Keratinocyte (primary cell): ENCODE measurements around the gene CTNNA3. TPM values are rescaled to one million over a fixed set of nuclear protein-coding genes. Genes with fewer than 3 reads are reported as not detected.

Source experiments
- DNase-seq: peaks from one replicate; pipeline ENCODE4 v3.0.0-alpha.2; 2011; ENCODE audit warnings: low read depth, missing footprints, low spot score
- FAIRE-seq: peaks from 2 replicates; lab custom pipeline; 2011; peaks lifted over from hg19 to GRCh38; lab: Jason Lieb, UNC
- H2AFZ ChIP-seq: 2 replicates; pipeline ENCODE4 v1.6.0; 2012; ENCODE audit warnings: low read length, control low read depth, inconsistent platforms; ENCODE audit not compliant: control insufficient read depth
- H3K27ac ChIP-seq: 2 replicates; pipeline ENCODE4 v1.5.1; 2011; ENCODE audit warnings: low read length; ENCODE audit not compliant: control insufficient read depth, insufficient read depth
- H3K27me3 ChIP-seq: 3 replicates; pipeline ENCODE4 v1.6.0; 2011; ENCODE audit warnings: low read length; ENCODE audit not compliant: control insufficient read depth, insufficient read depth; ENCODE audit errors: extremely low read depth
- H3K36me3 ChIP-seq, 2 experiments: 2 replicates in 1 of 2; 3 replicates in 1 of 2; pipeline ENCODE4 v1.5.1; 2011; ENCODE audit warnings: low read length in 2 of 2, mild to moderate bottlenecking in 1 of 2; ENCODE audit not compliant: control insufficient read depth in 2 of 2, insufficient read depth in 2 of 2; ENCODE audit errors: extremely low read depth in 1 of 2
- H3K4me1 ChIP-seq: 3 replicates; pipeline ENCODE4 v1.5.1; 2011; ENCODE audit warnings: low read length; ENCODE audit not compliant: control insufficient read depth, insufficient read depth; ENCODE audit errors: extremely low read depth
- H3K4me2 ChIP-seq: 3 replicates; pipeline ENCODE4 v1.6.0; 2011; ENCODE audit warnings: low read depth, low read length; ENCODE audit not compliant: control insufficient read depth, insufficient read depth; ENCODE audit errors: extremely low read depth
- H3K4me3 ChIP-seq, 3 experiments: fragments of 200-600 bp in 1 of 3; sonication (generic) in 1 of 3; 2 replicates in 2 of 3; 3 replicates in 1 of 3; pipeline ENCODE4 v1.5.1; 2011 to 2016; ENCODE audit warnings: low read length in 3 of 3, mild to moderate bottlenecking in 3 of 3, control low read depth in 2 of 3, inconsistent platforms in 1 of 3, low read depth in 1 of 3, mixed read lengths in 1 of 3, mixed run types in 1 of 3, moderate library complexity in 1 of 3; ENCODE audit not compliant: control insufficient read depth in 2 of 3, insufficient read depth in 2 of 3; ENCODE audit errors: extremely low read depth in 1 of 3
- H3K79me2 ChIP-seq: 2 replicates; pipeline ENCODE4 v1.6.0; 2012; ENCODE audit warnings: low read length; ENCODE audit not compliant: control insufficient read depth, insufficient read depth
- H3K9ac ChIP-seq: 3 replicates; pipeline ENCODE4 v1.6.0; 2011; ENCODE audit warnings: low read length; ENCODE audit not compliant: control insufficient read depth, insufficient read depth; ENCODE audit errors: extremely low read depth
- H3K9me1 ChIP-seq: 3 replicates; pipeline ENCODE4 v1.6.0; 2011; ENCODE audit warnings: low read length; ENCODE audit not compliant: control insufficient read depth, insufficient read depth; ENCODE audit errors: extremely low read depth
- H3K9me3 ChIP-seq: 2 replicates; pipeline ENCODE4 v1.5.1; 2012; ENCODE audit warnings: low read depth, low read length; ENCODE audit not compliant: control insufficient read depth
- H4K20me1 ChIP-seq: 3 replicates; pipeline ENCODE4 v1.6.0; 2011; ENCODE audit warnings: low read length; ENCODE audit not compliant: control insufficient read depth, insufficient read depth; ENCODE audit errors: extremely low read depth
- EZH2 ChIP-seq: IDR thresholded peaks from one replicate; pipeline ENCODE4 v1.6.1; 2012; ENCODE audit warnings: inconsistent platforms, mild to moderate bottlenecking, low read length, moderate library complexity
- dilution Hi-C: fragments of 300-500 bp; cut with MboI; formaldehyde crosslinking; loops from one replicate; pipeline ENCODE4 v1.7.0; 2020; ENCODE audit warnings: low sequenced_read_pairs; ENCODE audit not compliant: extremely low pct_ligation_motif_present
- polyA plus RNA-seq, 5 experiments: library from polyadenylated mRNA; depleted of rRNA in 3 of 5; stranded (reverse) in 3 of 5; stranded (forward) in 1 of 5; unstranded in 1 of 5; fragments of >200 nt; gene quantifications; 1 replicate in 1 of 5; 2 replicates in 3 of 5; 3 replicates in 1 of 5; pipeline versions ENCODE4 v1.2.1 to v1.2.3, GENCODE V29; 2011 to 2012; ENCODE audit warnings: missing spikeins in 2 of 5, low read depth in 1 of 5, low replicate concordance in 1 of 5
- TF ChIP-seq, protein P1 (sequence below), 3 experiments: IDR thresholded peaks in 1 of 3; conservative IDR thresholded peaks in 1 of 3; optimal IDR thresholded peaks in 1 of 3; 2 replicates in 2 of 3; 3 replicates in 1 of 3; pipeline versions ENCODE3 to v1.5.1; 2011; ENCODE audit warnings: low read length in 3 of 3, mild to moderate bottlenecking in 3 of 3, moderate library complexity in 2 of 3, control low read depth in 1 of 3, inconsistent platforms in 1 of 3; ENCODE audit not compliant: insufficient read depth in 2 of 3; ENCODE audit errors: extremely low read depth in 1 of 3

The CTNNA3 gene
- polyA plus RNA-seq, 1 donor (not counting 4 experiments of a cell fraction or from before 2014, with no cell fraction given), result 0.01 TPM

DNA sequence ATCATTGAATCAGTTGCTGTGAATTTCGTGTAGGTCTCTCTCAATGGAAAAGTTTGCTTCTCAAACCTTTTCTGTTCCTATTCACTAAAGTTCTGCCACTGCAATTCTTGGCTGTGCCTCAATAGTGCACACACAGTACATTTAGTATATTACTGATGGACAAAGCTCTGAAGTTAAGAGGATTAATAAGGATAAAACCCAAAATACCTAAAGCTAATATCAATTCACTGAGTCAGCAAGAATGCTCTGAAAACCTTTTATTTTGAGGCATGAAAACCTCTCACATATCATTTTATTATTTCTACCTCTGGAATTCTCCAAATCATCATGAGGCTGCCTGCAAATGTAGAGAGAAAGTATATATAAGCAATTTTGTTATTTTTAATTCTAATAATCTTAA lies 1403.5 kb downstream of the CTNNA3 start:
- FAIRE-seq (no peak), DNase-seq (no peak)
- no peaks in the 10 kb centered on the region for H3K79me2 ChIP-seq
- H3K9me3 ChIP-seq, result no peaks in the 10 kb centered on the region
- H2AFZ ChIP-seq, result no peak overlapping the region
- no peaks in the 10 kb centered on the region for H3K4me1 ChIP-seq
- no peak overlapping the region for H3K9ac ChIP-seq
- no peak for TF ChIP-seq EZH2
- TF ChIP-seq, protein P1, sequence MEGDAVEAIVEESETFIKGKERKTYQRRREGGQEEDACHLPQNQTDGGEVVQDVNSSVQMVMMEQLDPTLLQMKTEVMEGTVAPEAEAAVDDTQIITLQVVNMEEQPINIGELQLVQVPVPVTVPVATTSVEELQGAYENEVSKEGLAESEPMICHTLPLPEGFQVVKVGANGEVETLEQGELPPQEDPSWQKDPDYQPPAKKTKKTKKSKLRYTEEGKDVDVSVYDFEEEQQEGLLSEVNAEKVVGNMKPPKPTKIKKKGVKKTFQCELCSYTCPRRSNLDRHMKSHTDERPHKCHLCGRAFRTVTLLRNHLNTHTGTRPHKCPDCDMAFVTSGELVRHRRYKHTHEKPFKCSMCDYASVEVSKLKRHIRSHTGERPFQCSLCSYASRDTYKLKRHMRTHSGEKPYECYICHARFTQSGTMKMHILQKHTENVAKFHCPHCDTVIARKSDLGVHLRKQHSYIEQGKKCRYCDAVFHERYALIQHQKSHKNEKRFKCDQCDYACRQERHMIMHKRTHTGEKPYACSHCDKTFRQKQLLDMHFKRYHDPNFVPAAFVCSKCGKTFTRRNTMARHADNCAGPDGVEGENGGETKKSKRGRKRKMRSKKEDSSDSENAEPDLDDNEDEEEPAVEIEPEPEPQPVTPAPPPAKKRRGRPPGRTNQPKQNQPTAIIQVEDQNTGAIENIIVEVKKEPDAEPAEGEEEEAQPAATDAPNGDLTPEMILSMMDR (optimal IDR thresholded peaks at IDR 0.05 in 1 of 3, IDR thresholded peaks at IDR 0.05 in 1 of 3, conservative IDR thresholded peaks at IDR 0.05 in 1 of 3; ENCODE audit: extremely low read depth in 1 of 3, insufficient read depth in 2 of 3, low read length in 3 of 3), result no peak
- H3K27me3 ChIP-seq, result no peaks in the 10 kb centered on the region
- H3K36me3 ChIP-seq, result no peaks in the 10 kb centered on the region
- no peak overlapping the region for H3K27ac ChIP-seq
- dilution Hi-C loops, result no loop called here
- H3K4me3 ChIP-seq, result no peak overlapping the region
- H3K9me1 ChIP-seq, result no peaks in the 10 kb centered on the region
- no peak overlapping the region for H3K4me2 ChIP-seq
- H4K20me1 ChIP-seq, result no peaks in the 10 kb centered on the region

DNA sequence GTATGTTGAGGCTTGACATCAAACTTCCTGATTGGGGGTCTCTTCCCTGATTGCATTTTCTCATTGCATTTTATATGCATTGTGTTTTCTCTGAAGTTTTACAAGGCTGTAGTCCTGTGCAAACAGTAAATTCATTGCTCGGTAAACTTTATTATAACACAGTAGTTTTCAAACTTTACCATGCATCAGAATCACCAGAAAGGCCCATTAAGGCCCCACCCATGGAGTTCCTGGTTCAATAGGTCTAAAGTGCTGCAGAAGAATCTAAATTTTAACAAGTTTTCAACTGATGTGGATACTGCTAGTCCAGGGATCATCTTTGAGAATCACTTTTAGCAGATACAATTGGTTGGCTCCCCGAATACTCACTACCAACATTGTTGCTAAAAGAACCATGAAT lies 1404.9 kb downstream of the CTNNA3 start:
- FAIRE-seq, result no peak
- Histone ChIP-seq H3K36me3 (no peaks in the 10 kb centered on the region), H3K9me1 (no peaks in the 10 kb centered on the region), H4K20me1 (no peaks in the 10 kb centered on the region), H3K9ac (no peak overlapping the region), H3K9me3 (no peaks in the 10 kb centered on the region), H3K27ac (no peak overlapping the region), H3K4me1 (no peaks in the 10 kb centered on the region), H3K4me2 (no peak overlapping the region), H3K79me2 (no peaks in the 10 kb centered on the region), H3K4me3 (no peak overlapping the region), H3K27me3 (no peaks in the 10 kb centered on the region), H2AFZ (no peak overlapping the region)
- dilution Hi-C loops, result no loop called here
- DNase-seq, result no peak
- TF ChIP-seq, protein P1 (optimal IDR thresholded peaks at IDR 0.05 in 1 of 3, IDR thresholded peaks at IDR 0.05 in 1 of 3, conservative IDR thresholded peaks at IDR 0.05 in 1 of 3; ENCODE audit: extremely low read depth in 1 of 3, insufficient read depth in 2 of 3, low read length in 3 of 3), result no peak
- TF ChIP-seq EZH2, result no peak
